HG03354 (cell line): ENCODE measurements around the gene ETV5.

Source experiments
- ATAC-seq: cut with Tn5 transposase; IDR thresholded peaks from one replicate; pipeline ENCODE4 v1.9.1; 2021; ENCODE audit warnings: mild to moderate bottlenecking; ENCODE audit not compliant: unreplicated experiment, poor library complexity, severe bottlenecking

ETV5 gene

DNA sequence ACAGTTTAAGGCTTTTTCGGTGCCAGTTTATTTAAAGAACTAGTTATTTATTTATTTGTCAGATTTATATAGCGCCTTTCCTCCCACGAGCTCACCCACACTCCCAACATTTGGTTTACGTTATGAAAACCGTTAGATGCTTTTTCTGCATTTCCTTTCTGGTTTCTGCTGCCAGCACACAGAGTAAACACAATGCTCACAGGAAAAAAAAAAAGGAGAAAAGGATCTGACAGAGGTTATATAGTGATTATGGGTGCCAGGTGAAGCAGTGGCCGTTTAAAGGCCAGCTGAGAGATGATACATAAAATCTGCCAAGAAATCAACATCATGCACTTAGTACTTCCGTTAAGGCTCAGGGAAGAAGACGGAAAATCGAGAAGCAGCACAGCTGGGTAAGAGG, 37.9 kb downstream of the ETV5 start:
- ATAC-seq = no peak

DNA sequence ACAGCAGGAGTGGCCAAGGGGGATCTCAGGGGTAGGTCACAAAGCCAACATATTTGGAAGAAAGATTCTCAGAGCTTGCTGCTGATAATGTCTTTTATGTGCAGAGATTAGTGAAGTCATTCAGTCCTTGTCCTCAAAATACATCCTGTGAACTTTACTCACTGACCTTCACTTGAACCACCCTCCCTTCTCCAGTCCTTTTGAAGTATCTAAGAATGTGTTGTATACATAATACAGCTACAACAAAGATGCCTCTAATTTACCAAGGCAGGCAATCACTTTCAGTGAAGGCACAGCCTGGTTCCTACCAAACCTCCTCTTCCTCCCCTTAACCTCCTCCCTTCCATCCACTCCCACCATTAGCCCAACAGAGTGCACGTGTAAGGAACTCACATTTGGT, 38.3 kb downstream of the ETV5 start:
- no peak for ATAC-seq

DNA sequence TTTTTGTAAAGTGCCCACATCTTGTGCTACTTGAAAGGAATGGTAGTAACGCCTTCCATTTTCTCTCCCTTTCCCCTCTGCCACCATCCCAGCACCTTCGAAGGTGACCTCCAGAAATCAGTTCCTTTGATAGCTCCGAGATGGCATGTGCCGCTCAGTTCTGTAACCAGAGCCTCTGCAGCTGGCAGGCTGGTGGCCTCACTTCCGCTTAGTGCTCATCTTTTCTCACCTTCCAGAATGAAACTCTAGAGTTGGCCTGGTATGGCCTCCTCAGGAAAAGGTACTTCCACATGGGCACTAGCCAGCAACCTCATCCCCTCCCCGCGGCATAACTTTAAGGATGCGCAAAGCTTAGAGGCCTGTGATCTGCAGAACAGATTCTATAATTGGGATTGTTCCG, 38.8 kb downstream of the ETV5 start:
- ATAC-seq = no peak

DNA sequence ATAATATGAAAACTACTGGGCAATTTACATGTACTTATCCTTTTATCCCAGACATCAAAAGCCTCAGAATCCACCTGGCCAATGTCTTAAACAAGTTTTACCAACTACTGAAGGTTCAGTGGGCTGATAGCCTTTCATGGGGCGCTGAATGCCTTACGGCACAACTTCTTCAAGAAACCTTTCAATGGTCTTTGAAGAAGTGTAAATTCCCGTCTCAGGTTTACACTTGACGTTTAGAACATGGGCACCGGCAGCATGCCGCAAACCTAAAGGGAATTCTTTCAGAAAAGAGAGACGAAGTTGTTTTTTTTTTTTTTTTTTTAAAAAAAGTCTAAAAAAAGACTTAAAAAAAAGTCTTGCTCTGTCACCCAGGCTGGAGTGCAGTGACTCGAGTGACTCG, 39.7 kb downstream of the ETV5 start:
- ATAC-seq = no peak

DNA sequence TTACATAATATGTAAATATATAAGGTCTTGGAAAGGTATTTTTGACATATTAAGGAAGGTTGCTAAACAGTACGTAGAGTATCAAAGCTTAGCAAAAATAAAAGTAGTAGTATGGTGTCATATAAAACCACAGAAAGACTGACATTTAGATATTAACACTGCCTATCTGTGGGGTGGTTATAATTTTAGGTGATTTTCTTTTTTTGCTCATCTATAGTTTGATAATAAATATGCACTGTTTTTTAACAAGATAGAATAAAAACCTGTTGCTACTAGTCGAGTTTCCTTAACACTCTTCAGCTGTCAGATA, 40.7 kb downstream of the ETV5 start:
- ATAC-seq = no peak

DNA sequence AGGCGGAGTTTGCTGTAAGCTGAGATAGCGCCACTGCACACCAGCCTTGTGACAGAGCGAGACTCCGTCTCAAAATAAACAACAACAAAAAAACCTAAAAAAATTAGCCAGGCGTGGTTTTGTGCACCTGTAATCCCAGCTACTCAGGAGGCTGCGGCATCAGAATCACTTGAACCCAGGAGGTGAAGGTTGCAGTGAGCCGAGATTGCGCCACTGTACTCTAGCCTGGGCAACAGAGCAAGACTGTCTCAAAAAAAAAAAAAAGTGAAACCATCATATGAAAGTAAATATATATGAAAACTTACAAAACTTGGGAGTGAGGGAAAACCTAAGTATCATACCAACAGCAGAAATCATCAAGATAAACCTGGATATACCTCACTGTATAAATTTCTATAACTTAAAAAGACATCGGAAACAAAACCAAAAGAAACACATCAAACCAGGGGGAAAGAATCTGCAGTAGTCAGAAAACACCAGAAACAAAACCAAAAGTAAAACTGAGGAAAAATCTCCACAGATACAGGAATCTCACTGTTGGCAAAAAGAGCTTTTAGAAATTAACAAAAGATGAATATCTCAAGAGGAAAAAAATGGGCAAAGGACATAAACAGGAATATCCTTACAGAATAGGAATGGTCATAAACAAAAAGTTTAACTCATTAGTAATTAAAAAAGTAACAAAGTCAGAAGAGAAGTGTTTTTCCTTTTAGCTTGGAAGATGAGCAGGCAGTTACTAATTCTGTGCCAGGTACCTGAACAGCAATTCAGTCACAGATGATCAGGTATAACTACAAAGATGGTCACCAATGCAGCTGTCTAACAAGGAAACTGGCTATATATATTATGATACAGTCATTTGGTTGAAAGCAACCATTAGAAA, 41.3 kb downstream of the ETV5 start:
- ATAC-seq = no peak

DNA sequence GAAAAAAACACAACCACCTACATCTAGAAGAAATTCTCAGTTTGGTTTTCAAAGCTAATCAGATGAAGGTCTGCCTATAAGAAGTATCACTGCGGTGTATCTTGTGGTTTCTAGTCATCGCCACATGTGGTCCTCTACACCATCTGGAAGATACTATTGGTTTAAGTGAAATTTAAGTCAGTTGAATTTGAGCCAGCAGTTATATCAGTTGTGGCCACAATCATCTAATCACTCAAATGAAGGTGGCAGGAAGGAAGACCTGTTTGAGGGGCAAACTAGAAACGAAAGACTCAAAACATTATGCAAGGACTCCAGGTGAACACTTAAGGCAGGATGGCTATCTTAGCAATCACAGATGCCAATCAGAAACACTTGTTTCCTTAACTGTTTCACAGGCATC, 48.7 kb downstream of the ETV5 start:
- peak; percentile 92 for ATAC-seq

DNA sequence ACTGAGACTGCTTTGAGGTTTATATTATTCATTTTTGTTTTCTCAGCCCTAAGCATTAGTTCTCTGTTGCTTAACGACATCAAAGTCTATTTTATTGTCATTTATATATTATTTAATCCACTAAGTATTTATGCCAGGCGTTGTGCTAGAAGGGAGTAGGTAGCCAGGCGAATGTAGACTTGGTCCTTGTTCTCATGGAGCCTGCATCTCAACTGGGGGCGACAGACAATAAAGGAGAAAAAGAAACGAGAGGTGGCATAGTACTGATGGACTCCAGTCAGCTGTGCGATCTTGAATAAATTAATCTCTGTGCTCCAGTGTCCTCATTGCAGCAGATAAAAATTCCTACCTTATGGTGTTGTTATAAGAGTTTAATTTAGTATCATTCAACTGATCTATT, 49.7 kb downstream of the ETV5 start:
- no peak for ATAC-seq

DNA sequence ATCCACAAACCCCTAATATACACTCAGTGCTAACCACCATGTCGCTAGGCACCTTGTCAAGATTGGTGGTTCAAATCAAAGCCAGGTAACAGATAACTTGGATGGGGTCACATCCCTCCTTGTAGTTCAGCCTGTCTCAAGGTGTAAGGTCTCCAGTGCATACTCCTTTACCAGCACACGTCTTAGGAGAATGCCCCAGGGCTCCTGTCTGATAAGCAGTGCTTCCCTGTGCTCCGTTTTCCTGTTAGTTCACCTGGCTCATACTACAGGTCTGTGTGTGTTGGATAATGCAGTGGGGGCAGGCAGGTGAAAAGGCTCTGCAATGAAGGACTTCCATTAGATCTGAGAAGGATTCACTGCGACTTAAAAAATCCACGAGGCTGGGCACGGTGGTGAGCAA, 50.7 kb downstream of the ETV5 start:
- ATAC-seq = no peak

DNA sequence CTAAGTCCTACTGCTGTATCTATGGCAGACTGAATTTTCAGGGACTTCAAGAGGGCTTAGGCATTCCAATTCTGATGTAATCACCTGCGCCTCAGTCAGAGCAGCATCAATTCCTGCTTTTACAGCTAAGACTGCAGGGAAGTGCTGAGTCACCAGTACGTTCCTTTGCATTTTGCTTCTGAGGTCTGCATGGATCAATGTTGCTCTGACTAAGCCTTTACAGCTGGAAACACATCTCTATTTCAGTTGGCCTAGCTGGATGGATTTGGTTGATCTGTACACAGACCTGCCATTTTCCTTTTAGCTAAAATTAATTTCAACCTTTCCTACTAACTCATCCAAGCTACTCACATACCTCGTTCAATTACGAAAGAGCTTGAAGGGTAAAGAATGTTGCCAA, 51.3 kb downstream of the ETV5 start:
- ATAC-seq = no peak

DNA sequence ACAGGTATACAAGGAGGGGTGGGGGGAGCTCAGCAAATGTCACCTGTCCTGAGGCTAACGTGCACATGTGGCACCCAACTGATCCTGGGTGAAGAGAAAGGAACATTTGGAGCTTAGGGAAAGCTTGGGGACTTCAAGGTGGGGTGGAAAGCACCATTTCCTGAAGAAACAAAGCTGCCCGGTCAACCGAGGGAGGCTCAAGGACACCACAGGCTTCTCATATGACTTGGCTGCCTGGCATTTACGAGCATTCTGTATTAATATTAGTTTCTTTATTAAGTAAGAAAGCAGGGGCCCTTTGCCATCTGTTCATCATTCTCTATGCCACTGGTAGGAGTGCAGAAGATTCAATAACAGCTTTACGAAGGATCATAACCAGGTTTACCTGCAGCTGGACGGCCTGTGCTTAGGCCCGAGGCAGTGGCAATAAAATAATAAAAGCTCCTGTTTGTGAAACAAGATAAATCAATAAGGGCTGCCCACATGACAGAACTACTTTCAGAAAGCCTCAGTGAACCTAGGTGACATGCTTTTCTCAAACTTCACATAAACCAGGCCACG, 54.0 kb downstream of the ETV5 start:
- no peak for ATAC-seq

DNA sequence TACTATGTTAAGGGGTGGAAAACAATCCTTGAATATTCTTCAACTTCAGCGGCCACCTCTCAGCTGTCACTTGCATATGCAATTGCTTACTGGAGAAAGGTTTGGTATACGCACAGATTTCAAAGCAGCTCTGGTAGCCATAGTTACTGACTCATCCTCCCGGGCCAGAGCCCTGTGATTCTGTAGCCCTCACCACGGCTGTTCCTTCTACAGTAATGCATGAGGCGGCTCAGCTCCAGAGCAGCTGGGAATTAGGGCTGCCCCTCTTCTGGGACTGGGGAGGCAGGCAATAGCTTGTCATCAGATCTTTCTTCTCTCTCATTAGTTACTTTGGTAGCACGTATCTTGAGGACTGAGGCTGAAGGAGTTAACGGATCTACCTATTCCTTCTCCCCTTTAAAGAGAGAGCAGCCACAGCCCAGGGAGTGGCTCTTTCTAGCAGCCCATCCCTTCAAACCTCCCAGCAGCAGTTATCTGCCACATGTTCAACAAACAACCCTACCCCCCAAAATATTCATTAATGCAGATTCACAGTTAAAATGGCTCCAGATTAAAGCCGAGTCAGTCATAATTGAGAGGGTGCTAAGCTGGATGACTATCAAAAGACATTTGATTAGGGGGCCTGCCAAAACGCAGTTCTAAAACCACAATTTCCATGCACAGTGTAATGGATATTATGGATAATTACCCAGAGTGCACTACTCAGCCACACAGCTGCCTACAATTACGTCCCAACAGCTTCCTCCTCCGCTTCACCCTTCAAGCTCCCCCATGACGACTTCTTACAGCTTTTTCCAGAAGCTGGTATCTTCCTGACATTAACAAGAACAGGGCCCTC, 54.7 kb downstream of the ETV5 start:
- no peak for ATAC-seq

DNA sequence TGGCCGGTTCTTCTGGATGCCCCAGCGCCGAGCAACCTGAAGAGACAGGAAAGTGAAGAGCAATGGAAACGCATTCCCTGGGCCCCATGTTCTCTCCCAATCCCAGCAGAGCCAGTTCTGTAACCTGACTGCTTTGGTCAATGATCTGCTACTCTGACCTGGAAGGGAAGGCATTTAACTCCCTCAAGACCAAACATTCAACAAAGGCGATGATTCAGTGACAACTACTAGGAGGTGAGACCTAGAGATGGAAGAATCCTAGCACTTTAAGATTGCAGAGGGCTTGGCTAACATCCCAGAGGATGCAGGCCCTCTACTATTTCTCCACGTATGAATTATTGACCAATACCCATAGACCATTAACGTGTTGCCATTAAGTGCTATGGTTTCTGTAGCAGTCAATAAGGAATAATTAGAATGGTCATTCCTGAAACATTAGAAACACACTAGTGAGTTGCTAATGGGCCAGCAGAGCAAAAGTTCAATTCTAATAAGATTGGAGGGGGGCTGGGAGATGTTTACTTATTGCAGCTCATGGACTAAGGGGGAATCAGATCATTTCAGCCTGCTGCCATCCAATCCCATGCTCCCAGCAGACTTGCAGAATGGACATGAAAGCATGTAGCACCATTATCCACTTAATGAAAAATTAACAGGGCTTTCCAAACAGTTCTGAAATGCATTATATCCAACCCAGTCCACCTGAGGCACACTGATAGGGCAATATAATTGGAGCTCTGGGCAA, 56.6 kb downstream of the ETV5 start:
- no peak for ATAC-seq

DNA sequence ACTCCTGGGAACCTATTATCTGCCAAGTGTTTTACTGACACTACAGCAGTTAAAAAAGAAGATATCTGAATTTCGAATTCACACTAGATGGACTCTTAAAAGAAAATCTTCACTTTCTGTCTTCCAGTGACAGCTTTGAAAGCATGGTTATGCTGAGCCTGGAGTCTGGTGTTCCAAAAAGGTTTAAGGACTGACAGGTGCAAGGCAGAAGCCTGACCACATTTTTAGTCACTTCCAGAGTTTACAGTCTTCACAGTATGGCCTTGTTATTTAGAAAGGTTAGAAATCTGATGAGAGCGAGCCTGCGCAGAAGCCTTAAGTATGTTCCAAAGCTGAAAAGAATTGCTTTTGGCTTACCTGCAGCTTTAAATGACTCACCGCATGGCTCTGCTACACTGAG, 59.9 kb downstream of the ETV5 start:
- no peak for ATAC-seq

DNA sequence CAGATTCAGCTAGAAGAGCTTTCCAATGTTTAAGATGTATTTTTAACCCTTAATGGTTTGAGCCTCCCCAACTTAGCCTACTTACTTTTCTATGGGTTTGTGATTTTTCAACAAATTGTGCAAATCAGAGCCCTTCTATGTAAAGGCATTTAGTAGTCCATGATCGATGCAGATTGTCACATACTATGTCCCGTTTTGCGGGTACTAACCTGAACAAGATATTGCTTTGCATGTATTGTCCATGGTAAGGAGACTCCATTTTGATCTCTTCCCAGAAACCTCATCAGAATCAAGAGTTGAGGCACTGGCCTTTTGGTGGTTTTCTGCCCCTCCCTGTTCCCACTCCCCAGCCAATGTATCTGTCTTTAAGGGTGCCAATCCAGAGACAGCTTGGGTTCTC, 60.8 kb downstream of the ETV5 start:
- ATAC-seq = no peak

DNA sequence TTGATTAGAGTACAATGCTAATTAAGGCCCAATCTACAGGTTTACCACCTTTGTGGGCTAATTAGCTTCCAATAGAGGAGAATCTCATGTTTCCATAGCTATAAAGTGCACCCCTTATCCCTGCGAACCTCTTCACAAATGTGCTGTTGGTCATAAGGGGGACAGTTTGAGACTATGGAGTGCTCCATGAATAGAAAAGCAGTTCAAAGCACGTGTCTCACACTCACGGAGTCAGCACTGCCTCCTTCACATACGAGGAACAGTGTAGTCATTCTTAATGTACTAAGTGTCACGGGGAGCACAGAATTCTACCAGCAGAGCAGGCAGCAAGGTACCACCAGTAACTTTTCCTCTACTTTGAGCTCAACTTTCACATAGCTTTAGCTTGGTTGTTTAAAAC, 62.1 kb downstream of the ETV5 start:
- no peak for ATAC-seq

DNA sequence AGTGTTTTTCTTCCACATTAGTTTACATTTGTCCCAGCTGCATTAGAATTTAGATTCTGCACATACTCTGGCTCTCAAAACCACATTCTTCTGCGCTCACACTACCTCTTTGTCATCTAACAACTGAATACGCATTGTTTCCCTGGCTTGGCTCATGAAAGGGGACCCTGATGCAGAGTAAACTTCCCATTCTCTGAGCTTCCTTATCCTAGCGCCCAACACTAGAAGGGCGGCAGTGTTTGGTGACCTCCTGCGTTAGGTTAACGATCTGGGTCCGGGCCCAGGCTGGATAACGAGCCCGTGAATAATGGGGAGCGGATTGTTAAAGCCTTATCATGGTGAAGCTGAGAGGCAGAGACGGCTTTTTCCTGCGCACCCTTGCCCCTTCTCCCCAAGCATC, 63.9 kb downstream of the ETV5 start:
- ATAC-seq = no peak

DNA sequence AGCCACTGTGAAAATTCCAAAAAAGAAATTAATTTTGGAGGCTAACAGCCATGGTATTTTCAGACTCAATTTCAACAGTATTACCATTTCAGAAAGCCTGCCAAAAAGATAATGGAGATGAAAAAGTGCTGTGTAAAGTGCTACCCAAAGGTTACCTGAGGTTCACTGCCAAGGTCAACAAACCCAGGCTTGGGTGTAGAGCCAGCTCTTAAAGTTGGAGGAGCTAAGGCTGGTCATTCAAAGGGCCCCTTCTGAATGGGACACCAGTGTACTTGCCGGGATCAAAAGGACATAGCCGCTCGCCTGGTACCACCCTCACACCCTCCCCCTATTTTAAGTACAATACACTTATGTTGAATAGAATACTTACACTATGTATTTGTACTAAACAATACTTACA, 64.5 kb downstream of the ETV5 start:
- ATAC-seq = no peak

DNA sequence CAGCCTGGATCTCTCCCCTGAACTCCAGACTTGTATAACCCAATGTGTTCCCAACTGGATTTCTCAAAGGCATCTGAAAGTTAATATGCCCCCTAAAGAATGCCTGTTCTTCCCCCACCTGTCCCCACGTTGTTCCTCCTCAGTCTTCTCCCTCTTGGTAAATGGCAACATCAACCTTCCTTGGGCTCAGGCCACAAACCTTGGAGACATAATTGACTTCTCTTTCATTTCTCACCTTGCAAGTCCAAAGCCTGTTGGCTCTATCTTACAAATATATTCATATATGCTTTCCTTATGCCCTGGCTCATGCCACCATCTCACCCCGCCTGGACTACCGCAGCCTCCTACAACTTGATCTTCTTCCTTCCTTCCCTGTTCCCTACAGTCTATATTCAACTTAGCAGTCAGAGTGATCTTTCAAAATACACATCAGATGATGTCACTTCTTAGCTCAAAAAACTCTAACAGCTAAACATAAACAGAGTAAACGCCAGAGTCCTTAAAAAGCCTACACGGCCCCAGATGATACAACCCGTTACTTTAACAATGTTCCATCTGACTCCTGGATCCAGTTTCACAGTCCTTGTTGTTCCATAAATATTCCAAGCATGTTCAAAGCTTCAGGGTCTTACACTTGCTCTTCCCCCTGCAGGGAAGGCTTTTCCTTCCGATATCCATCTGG, 66.2 kb downstream of the ETV5 start:
- ATAC-seq = no peak

DNA sequence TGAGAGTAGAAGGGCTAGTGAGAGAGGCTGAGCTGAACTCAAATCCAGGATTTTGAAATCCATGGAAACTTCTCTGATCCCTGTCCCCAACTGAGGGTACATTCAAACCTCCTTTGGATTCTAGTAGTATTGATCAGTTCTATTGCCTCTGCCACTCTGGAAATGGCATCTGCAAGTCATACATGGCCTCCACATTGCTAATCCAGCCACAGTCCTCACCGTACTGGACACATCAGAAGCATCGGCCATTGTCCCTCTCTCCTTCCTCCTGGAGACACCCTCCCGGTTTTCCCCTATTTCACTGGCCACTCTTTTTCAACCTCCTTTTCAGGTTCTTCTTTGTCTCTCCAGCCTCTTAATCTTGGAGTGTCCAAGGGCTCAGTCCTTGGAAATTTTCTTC, 66.9 kb downstream of the ETV5 start:
- ATAC-seq = no peak
